ENCODE results near the gene CGB8.
"Not testable (repeated sequence)": the region's sequence is repeated elsewhere in the genome, so short reads cannot be mapped to it uniquely, and the experiment has no call there.

The CGB8 gene

GRCh38 chr19:49030323-49030722 is 18.6 kb downstream of the CGB8 start:
- DNase-seq, result not testable (repeated sequence)

GRCh38 chr19:49029749-49030148 is 19.2 kb downstream of the CGB8 start:
- DNase-seq, result not testable (repeated sequence)

GRCh38 chr19:49028686-49029085 is 20.2 kb downstream of the CGB8 start:
- DNase-seq, result not testable (repeated sequence)

GRCh38 chr19:49025599-49025998 is 23.3 kb downstream of the CGB8 start:
- not testable (repeated sequence) for DNase-seq

- not testable (repeated sequence) for DNase-seq
Measured at GRCh38 chr19:49025088-49025487, 23.8 kb downstream of the CGB8 start.

DNA sequence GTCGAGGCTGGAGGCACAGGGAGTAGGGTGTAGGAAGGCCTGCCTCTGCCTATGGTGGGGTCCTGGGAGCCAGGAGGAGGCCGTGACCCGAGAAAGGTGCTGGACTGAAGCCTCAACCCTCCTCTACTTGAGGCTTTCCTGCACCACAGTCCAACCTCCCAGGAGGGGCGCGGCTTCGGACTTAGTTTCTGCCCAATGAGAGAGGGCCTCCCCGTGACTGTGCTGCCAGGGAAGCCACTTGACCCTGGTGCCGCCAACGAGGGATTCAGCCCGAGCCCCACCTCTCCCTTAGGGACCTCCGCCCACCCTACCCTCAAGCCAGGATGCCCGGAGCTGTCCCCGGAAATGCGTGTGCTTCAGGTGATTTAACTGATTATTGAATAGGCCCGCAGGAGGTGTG is 24.7 kb downstream of the CGB8 start, which contains the start of gene CGB3:
CGB3 (minus strand) TSS at position 101 of the 400 bp plus-strand sequence. CDS start 362 bp downstream, outside the sequence.
- DNase-seq, result not testable (repeated sequence)

DNA sequence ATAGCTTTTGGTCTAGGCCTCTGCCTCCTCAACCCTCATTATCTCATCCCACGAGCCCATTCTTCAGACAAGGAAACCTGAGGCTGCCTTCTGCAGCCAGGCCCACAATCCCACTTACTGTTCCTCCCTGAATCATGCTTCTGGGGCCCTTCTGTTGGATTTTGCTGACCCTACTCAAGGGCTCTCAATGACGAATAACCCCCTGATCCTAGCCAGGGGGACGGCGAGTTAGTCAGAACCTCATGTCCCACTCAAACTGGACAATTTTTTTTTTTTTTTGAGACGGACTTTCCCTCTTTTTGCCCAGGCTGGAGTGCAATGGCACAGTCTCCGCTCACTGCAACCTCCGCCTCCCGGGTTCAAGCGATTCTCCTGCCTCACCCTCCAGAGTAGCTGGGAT is 26.8 kb downstream of the CGB8 start:
- DNase-seq, result no peak

DNA sequence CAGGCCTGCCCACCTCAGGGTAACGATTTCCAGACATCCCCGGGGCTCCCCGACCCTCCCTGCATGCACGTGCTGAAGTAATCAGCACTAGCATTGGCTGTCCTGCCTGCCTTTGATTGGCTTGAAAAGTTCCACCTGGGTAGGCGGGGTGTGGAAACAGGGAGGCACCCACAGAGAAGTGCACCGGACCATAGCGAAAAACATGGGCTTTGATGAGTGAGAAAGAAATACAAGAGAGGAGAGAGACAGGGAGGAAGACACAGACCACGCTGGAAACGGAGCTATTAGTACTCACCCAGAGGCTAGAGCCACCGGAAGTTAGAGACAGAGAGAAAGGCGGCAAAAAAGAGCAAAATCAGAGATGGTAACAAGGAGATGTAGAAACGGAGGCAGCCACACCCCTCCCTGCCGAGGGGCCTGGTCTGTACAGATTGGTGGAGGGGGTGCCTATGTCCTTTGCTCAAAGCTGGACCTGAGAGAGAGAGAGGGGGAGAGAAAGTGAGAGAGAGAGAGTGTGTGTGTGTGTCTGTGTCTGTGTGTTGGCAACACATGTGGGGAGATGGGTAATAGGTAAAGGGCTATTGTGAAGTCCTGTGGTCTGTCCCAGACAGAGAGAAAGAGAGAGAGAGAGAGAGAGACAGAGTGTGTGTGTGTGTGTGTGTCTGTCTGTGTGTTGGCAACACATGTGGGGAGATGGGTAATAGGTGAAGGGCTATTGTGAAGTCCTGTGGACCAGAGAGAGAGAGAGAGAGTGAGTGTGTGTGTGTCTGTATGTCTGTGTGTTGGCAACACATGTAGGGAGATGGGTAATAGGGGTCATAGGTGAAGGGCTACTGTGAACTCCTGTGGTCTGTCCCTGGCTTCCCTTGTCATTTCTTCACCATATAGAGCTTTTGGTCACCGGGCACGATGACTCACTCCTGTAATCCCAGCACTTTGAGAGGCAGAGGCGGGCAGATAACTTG is 27.7 kb downstream of the CGB8 start:
- peak; percentile 12 to 55 (median 38) for DNase-seq

DNA sequence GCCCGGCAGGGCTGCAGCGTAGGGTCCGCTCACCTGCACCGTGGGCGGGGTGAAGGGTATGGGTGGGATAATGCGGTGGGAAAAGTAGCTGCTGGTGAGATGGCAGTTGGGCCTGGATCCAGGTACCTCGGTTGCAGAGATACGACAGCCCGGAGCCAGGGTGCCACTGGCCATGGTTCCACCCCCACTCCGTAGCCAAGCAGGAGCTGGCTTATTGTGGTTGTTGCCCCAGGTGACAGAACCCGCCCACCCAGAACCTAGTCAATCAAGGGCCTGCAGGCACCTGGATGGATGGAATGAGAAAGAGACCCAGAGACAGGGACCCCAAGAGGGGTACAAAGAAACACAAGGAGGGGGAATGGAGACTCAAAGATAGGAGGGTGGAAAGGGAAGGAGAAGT is 28.6 kb downstream of the CGB8 start:
- no peak for DNase-seq

- DNase-seq, result peak; percentile 29 to 58 (median 45)
Measured at GRCh38 chr19:49019242-49019932, 29.5 kb downstream of the CGB8 start.

DNA sequence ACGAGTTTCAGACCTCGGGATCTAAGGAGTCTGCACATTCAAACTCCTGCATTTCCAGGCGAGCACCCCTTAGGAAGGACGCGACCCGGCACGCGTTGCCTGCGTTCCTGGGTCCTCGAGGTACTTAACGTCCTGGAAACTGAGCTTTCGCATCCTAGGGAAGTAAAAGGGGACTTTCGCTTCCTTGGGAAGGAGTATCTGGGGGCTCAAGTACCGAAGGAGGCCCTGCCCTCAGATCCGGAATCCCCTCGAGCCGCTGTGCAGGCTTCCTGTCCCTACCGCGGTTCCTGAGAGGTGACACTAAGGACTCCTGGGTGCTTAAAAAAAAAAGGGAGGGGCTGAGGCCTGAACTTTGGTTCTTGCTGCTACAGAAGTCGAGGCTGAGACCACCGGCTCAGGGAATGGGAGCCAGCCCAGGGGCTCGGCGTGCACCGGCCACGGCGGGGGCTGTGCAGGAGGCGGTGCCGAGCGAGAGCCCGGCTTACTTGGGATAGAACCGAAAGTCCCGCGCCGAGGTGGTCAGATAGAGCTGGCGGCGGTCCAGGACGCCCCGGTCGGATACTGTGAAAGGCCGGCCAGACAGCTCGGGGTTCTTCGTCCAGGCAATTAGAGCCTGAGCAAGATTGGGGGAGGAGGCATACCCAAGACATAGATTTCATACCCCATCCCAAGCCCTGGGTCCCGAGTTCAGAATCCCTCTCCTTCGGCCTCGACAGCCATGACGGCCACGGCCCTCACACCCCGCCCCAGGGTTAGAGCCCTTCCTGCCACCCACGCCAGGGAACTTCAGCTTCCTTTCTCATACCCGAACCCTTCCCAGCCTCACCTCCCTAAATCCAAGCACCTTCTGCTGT is 30.3 kb downstream of the CGB8 start:
- peak in 2 of 4 experiments; percentile 10 to 18 for DNase-seq

DNA sequence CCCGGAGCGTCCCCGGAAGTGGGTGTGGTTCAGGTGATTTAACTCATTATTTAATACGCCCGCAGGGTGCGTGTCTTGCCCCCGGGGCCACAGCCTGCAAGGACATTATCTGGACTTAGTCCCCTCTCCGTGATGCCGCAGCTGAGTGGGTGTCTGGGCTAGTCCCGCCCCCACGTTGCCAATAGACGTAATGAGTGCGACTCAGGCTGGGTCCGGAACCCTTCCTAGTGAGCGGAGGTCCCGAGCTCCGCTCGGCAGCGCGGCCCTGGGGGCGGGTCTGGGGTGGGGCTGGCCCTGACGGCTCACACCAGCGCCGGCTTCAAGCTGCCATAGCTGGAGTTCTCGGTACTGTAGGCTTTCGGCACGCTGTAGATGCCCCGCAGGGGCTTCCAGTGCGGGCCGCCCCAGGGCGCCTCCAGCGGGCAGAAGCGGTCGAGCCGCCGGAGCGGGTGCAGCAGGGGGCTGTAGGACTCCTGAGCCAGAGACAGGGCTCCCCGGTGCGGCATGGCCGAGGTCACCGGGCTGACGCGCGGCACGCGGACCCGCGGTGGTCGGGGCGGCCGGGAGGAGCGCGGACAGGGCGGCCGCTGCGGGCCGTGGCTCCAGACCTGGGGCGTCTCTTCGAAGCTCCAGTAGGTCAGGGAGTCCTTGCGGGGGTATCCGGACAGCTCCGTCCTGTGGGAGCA is 31.1 kb downstream of the CGB8 start:
- DNase-seq, result peak; percentile 49 to 76 (median 56)

DNA sequence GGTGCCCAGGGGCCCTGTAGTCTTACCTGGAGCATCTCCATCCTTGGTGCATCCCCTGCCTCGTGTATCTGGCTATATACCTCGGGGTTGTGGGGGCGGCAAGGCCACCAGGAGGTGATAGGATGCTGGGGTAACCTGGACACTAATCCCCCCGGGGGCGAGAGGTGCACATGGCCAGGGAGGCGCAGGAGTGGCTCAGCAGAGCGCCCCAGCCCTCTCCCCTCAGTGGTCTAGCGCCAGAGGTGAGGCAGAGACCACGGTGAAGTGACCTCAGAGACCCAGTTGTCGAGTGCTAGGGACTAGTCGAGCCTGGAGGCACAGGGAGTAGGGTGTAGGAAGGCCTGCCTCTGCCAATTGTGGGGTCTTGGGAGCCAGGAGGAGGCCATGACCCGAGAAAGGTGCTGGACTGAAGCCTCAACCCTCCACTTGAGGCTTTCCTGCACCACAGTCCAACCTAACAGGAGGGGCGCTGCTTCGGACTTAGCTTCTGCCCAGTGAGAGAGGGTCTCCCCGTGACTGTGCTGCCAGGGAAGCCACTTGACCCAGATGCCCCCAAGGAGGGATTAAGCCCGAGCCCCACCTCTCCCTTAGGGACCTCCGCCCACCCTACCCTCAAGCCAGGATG is 31.8 kb downstream of the CGB8 start, which contains the start of gene LHB:
LHB (minus strand) TSS at position 51 of the 625 bp plus-strand sequence; CDS start at position 41, 10 bp downstream.
- no peak for DNase-seq

- no peak for DNase-seq
Measured at GRCh38 chr19:49016067-49016839, 32.7 kb downstream of the CGB8 start.

GRCh38 chr19:49014870-49015255 is 34.0 kb downstream of the CGB8 start:
- no peak for DNase-seq

DNA sequence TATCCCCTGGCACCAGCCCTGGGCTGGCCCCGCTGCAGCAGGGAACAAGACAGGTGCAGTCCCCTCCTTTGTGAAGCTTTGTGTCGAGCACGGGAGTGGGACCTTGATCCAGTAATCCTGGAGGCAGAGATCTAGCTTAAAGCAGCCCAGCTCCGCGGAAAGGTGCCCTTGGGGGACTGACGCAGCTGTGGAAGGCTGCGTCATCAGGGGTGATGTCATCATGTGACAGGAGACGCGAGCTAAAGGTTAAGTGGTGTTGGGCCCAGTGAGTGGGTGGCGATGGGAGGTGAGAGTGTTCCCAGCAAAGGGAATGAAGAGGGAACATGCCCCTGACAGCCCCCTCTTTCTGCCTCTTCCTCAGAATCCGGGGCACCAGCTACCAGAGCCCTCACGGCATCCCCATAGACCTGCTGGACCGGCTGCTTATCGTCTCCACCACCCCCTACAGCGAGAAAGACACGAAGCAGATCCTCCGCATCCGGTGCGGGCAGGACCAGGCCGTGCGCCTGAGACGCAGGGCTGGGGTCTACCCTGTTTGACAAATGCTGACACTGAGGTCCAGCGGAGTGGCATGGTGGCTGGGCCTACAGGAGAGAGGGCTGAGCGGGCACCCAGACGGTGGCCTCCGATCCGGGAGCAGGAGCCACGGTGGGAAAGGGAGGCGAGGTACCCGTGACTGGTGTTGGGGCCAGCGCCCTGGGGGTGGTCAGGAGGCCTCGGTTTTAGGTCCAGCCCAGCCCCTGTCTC is 34.6 kb downstream of the CGB8 start:
- no peak for DNase-seq

DNA sequence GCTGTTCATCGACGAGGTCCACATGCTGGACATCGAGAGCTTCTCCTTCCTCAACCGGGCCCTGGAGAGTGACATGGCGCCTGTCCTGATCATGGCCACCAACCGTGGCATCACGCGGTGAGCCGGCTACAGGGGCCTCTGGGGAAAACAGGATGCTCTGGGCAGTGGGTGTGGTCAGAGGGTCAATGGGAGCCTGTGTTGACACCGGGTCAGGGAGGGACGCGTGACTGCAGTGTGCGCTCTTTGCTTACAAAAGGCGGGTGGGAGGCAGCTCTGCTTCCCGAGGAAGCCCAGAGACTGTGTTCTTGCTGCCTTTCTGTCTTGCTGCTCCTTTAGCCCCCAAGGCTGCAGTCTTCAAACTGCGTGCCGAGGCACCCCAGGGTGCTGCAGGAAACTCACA is 37.7 kb downstream of the CGB8 start:
- DNase-seq, result no peak

DNA sequence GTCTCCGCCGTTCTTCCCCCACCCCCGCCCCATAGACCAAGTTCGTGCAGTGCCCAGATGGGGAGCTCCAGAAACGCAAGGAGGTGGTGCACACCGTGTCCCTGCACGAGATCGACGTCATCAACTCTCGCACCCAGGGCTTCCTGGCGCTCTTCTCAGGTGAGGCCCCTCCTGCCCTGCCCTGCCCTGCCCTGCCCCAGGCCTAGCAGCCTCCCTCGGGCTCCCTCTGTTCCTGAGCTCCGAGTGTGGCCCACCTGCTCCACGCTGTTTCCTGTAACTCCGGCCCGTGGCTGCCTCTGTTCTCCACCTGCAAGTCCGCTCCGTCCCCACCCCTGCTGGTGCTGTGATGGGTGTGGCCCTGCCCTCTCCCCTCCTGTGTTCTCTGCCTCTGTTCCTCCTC is 38.5 kb downstream of the CGB8 start:
- DNase-seq, result no peak

GRCh38 chr19:49009828-49010227 is 39.1 kb downstream of the CGB8 start:
- DNase-seq, result no peak

DNA sequence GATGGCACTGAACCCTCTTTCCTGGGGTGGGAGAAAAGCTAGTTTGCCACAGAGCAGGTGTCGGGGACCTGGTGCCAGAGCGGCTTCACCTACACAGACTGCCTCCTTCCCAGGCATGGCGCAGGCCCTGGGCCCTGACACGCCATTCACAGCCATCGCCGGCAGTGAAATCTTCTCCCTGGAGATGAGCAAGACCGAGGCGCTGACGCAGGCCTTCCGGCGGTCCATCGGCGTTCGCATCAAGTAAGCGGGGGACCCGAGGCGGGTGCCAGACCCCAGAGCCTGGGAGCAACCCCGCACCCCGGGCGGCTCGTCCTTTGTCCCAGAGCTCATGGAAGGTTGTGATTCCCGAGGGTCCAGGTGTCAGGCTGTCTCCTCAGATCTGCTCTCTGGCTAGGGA is 42.0 kb downstream of the CGB8 start:
- DNase-seq, result no peak
